PC-9 (cell line): Measurements from ENCODE around the gene PLVAP. TPM values are rescaled to one million over a fixed set of nuclear protein-coding genes. Genes with fewer than 3 reads are reported as not detected.

Experiments
- BruUV-seq: library from RNA; stranded (reverse); fragments of 400-500 nt; replicated peaks from 2 replicates; lab custom pipeline; 2021; lab: Mats Ljungman, UMichigan
- CTCF ChIA-PET: fragments of 300-600 bp; sonication (Branson Sonifier 250); formaldehyde crosslinking; loops from one replicate; lab custom pipeline; 2022; ENCODE audit warnings: antibody characterized with exemption; lab: Charles Lee
- POLR2A ChIA-PET: fragments of 300-600 bp; sonication (Branson Sonifier 250); formaldehyde crosslinking; loops from one replicate; lab custom pipeline; 2022; ENCODE audit warnings: antibody characterized with exemption; ENCODE audit not compliant: unreplicated experiment; lab: Charles Lee
- DNase-seq, 2 experiments: peaks; one replicate each; pipeline versions ENCODE4 v3.0.0 to v3.0.0-alpha.2; 2015 to 2022; ENCODE audit warnings: mixed read lengths in 1 of 2
- H2AFZ ChIP-seq: fragments of 200-600 bp; sonication (generic); 2 replicates; pipeline ENCODE4 v1.8.1; 2017; ENCODE audit warnings: antibody characterized with exemption
- H3F3A ChIP-seq: fragments of 200-600 bp; sonication (generic); 2 replicates; pipeline ENCODE4 v1.8.1; 2017; ENCODE audit warnings: antibody characterized with exemption, mild to moderate bottlenecking, low read depth; ENCODE audit not compliant: insufficient read depth
- H3K27ac ChIP-seq: fragments of 200-600 bp; sonication (generic); 2 replicates; pipeline ENCODE4 v1.6.1; 2016; ENCODE audit warnings: mixed run types
- H3K27me3 ChIP-seq: fragments of 200-600 bp; sonication (generic); 2 replicates; pipeline ENCODE4 v1.6.1; 2016; ENCODE audit warnings: low read depth, mixed run types; ENCODE audit not compliant: insufficient read depth
- H3K36me3 ChIP-seq: fragments of 200-600 bp; sonication (generic); 2 replicates; pipeline ENCODE4 v1.6.1; 2016; ENCODE audit warnings: low read depth, mixed run types
- H3K4me1 ChIP-seq: fragments of 200-600 bp; sonication (generic); replicated peaks from 2 replicates; pipeline ENCODE4 v1.6.1; 2016; ENCODE audit warnings: mixed run types; ENCODE audit not compliant: insufficient read depth
- H3K4me2 ChIP-seq: fragments of 200-600 bp; sonication (generic); 2 replicates; pipeline ENCODE4 v1.6.1; 2017; ENCODE audit warnings: mixed run types
- H3K4me3 ChIP-seq: fragments of 200-600 bp; sonication (generic); 2 replicates; pipeline ENCODE4 v1.6.1; 2016; ENCODE audit warnings: mixed run types
- H3K79me2 ChIP-seq: fragments of 200-600 bp; sonication (generic); 2 replicates; pipeline ENCODE4 v1.6.1; 2017; ENCODE audit warnings: low read depth, mixed run types
- H3K9me2 ChIP-seq: fragments of 200-600 bp; sonication (generic); 2 replicates; pipeline ENCODE4 v1.8.1; 2017; ENCODE audit warnings: mild to moderate bottlenecking; ENCODE audit not compliant: insufficient read depth
- H3K9me3 ChIP-seq: fragments of 200-600 bp; sonication (generic); 2 replicates; pipeline ENCODE4 v1.8.1; 2016; ENCODE audit warnings: low read depth; ENCODE audit not compliant: insufficient read depth
- H4K20me1 ChIP-seq: fragments of 200-600 bp; sonication (generic); 2 replicates; pipeline ENCODE4 v1.8.1; 2017; ENCODE audit not compliant: insufficient read depth
- CTCF ChIP-seq: fragments of 200-600 bp; sonication (generic); conservative IDR thresholded peaks from 2 replicates; pipeline ENCODE4 v1.6.1; 2017; ENCODE audit warnings: mixed run types, antibody characterized with exemption, mild to moderate bottlenecking, moderate library complexity
- EZH2 ChIP-seq: fragments of 200-600 bp; sonication (generic); IDR thresholded peaks from 2 replicates; pipeline ENCODE4 v1.8.0; 2017; ENCODE audit warnings: antibody characterized with exemption, low read depth
- intact Hi-C: fragments of 100-400 bp; cut with micrococcal nuclease; formaldehyde crosslinking; loops from one replicate; pipeline ENCODE4 v1.10.0; 2022; ENCODE audit not compliant: unreplicated experiment
- total RNA-seq: library from RNA; stranded (reverse); gene quantifications from 2 replicates; pipeline ENCODE4 v1.2.3, GENCODE V29; 2021

PLVAP gene
- total RNA-seq, 1 experiment from 2014 or later, result not detected

DNA sequence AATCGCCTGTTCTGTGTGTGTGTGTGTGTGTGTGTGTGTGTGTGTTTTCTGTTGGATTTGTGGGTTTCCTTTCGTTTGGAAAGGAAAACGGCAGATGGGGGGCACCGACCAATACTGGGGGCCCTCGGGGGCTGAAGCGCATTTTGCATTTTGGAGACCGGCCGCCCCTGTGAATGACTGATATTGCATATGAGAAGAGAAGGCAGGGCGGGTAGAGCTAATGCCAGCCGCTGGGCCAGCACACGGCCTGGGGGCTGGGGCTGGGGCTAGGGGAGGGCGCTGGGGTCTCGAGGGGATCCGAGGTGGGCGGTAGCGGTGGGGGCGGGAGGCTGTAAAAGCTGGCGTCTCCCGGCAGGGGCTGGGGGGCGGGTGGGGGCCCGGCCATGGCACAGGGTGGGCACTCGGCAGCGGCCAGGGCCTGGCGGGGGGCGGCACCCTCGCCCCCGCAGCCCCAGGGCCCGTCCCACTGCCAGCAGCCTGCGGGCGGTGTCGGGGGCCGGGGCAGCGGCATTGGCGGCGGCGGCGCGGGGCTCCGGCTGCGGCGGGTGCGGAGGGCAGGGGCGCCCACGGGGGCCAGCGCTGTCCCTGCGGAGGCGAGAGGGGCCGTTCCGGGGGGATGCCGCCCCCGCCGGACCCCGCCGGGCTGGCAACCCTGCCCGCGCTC lies 53.7 kb downstream of the PLVAP start:
- Histone ChIP-seq H3K4me3 (no peak overlapping the region), H3K9me3 (no peaks in the 10 kb centered on the region), H3K9me2 (no peaks in the 10 kb centered on the region), H3K79me2 (peaks cover 9% of the 10 kb centered on the region), H3F3A (peaks cover 45% of the 10 kb centered on the region), H3K36me3 (peaks cover 16% of the 10 kb centered on the region; the same call in 1 of the 2 replicates), H3K27me3 (no peaks in the 10 kb centered on the region), H3K4me1 (peaks cover 23% of the 10 kb centered on the region), H2AFZ (no peak overlapping the region), H3K4me2 (no peak overlapping the region), H3K27ac (no peak overlapping the region), H4K20me1 (peaks cover 12% of the 10 kb centered on the region; the same call in 1 of the 2 replicates)
- POLR2A ChIA-PET, result no interaction called here
- no peak for TF ChIP-seq CTCF
- no peak for TF ChIP-seq EZH2
- no TSS peak for BruUV-seq
- intact Hi-C loops, result no loop called here
- CTCF ChIA-PET, result no interaction called here
- no peak for DNase-seq

DNA sequence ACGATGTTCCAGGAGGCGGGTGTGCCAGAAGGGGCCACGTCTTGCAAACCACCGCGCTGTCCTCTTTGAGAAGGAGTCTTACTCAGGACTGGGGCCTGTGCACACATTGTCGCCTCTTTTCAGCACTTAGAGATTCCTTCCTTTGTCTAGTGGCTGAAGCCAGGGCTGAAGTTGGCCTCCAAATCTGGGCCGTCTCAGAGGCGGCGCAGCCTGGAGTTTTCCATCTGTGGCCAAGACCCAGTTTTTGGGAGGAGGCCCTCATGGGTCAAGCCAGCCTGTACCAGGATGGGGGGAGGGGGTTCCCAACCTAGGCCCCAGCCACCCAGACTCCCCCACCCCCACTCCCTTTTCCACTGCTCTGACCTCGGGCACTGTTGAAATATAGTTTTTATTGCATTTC lies 54.3 kb downstream of the PLVAP start:
- ChIA-PET CTCF (no interaction called here), POLR2A (no interaction called here)
- Histone ChIP-seq H3K4me2 (no peak overlapping the region), H3K4me1 (peaks cover 27% of the 10 kb centered on the region), H3F3A (peaks cover 47% of the 10 kb centered on the region), H3K9me3 (no peaks in the 10 kb centered on the region), H4K20me1 (peaks cover 12% of the 10 kb centered on the region; the same call in 1 of the 2 replicates), H3K9me2 (no peaks in the 10 kb centered on the region), H2AFZ (no peak overlapping the region), H3K36me3 (peaks cover 16% of the 10 kb centered on the region; the same call in 1 of the 2 replicates), H3K79me2 (peaks cover 15% of the 10 kb centered on the region), H3K27me3 (no peaks in the 10 kb centered on the region), H3K4me3 (no peak overlapping the region), H3K27ac (no peak overlapping the region)
- TF ChIP-seq CTCF (no peak), EZH2 (no peak)
- intact Hi-C loops, result no loop called here
- DNase-seq, result no peak
- BruUV-seq, result no TSS peak

DNA sequence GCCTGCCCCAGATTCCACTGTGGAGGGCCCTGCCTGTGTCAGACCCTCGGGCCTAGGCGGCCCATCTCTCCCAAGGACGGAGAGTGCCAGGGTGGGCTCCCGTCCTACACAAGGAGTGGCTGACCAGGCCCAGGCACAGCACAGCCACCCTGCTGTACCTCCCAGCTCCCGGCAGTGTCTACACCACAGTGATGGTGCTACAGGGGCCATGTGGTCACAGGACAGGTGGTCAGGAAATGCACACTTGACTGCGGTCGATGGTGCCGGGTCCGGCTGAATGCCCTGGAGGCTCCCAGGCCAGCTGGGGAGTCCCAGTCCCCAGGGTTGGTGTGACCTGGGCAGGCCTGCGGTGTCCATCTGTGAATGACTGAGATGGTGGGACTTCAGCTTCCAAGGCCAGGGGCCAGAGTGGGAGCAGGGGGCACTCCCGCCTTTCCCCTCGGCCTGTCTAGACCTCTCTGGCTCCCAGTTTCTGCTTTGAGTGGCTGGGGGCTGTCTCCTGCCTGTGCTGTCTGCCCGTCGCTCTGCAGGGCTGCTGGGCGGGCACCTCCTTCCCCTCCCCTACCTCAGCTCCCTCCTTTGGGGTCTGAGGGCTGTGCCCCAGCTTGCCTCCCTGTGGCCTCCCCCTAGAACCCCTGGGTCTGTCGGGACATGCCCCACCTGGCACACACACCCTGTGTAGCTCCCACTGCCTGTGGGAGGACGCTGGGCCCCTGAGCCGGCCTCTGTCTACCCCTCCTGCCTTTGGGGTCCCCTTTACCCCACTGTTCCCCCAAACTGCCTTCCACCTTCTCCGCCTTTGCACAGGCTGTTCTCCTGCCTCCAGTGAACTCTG lies 55.3 kb downstream of the PLVAP start:
- BruUV-seq, result no TSS peak
- no peaks in the 10 kb centered on the region for H3K9me3 ChIP-seq
- peaks cover 18% of the 10 kb centered on the region for H3K36me3 ChIP-seq
- peaks cover 12% of the 10 kb centered on the region; the same call in 1 of the 2 replicates for H4K20me1 ChIP-seq
- TF ChIP-seq EZH2 (no peak), CTCF (no peak)
- intact Hi-C loops, result no loop called here
- H3K4me3 ChIP-seq, result no peak overlapping the region
- ChIA-PET CTCF (no interaction called here), POLR2A (interaction anchor here (1.0 kb wide), 1 partner anchor 27 kb away, joined by 5 read pairs; no protein-coding TSS in a partner anchor)
- no peaks in the 10 kb centered on the region for H3K9me2 ChIP-seq
- H3F3A ChIP-seq, result peaks cover 47% of the 10 kb centered on the region
- H2AFZ ChIP-seq, result no peak overlapping the region
- peaks cover 17% of the 10 kb centered on the region for H3K79me2 ChIP-seq
- H3K4me1 ChIP-seq, result peaks cover 26% of the 10 kb centered on the region
- H3K27ac ChIP-seq, result peak overlapping the region; percentile 2; the same call in 1 of the 2 replicates
- H3K4me2 ChIP-seq, result no peak overlapping the region
- DNase-seq, result no peak
- no peaks in the 10 kb centered on the region for H3K27me3 ChIP-seq
